Bronchial epithelial cell (primary cell): ENCODE measurements around the gene LTO1. TPM values are rescaled to one million over a fixed set of nuclear protein-coding genes. Genes with fewer than 3 reads are reported as not detected.

Experiments
- DNase-seq: peaks from one replicate; pipeline ENCODE4 v3.0.0-alpha.2; 2010; ENCODE audit warnings: low read depth
- FAIRE-seq: peaks from 2 replicates; lab custom pipeline; 2011; peaks lifted over from hg19 to GRCh38; lab: Jason Lieb, UNC
- H3K27me3 ChIP-seq: 2 replicates; pipeline ENCODE4 v1.5.1; 2011; ENCODE audit warnings: low read length; ENCODE audit not compliant: control insufficient read depth, insufficient read depth
- H3K36me3 ChIP-seq: 2 replicates; pipeline ENCODE4 v1.5.1; 2011; ENCODE audit warnings: low read length; ENCODE audit not compliant: control insufficient read depth, insufficient read depth
- H3K4me3 ChIP-seq: 2 replicates; pipeline ENCODE4 v1.5.1; 2011; ENCODE audit warnings: mild to moderate bottlenecking, low read depth, low read length, control low read depth
- total RNA-seq: library from RNA; depleted of rRNA; stranded (reverse); fragments of >200 nt; gene quantifications from 2 replicates; pipeline ENCODE4 v1.2.1, GENCODE V29; 2014
- TF ChIP-seq, protein P1 (sequence below): IDR thresholded peaks from 2 replicates; pipeline ENCODE4 v1.5.1; 2011; ENCODE audit warnings: mild to moderate bottlenecking, moderate library complexity, low read length, control low read depth, inconsistent platforms; ENCODE audit not compliant: insufficient read depth, severe bottlenecking

The LTO1 gene
- total RNA-seq, 1 donor from 2014 or later: 18.2 TPM

DNA sequence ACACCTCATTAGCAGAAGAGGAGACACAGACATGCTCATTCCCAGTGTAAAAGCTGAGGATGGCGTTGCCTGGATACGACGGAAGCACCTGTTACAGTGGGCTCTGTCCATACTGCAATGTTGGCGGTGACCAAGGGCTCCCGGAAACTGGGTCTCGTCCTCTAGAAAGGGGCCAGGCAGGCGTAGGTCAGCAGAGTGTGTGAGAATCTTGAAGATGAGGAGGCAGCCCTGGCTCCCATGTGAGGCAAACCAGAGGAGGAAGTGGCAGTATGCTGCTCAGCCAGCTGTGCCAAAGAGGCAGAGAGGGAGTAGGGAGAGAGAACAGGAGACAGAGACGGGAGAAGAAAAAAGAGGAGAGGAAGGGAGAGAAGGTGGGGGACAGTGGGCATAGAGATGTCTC lies 10.3 kb downstream of the LTO1 start:
- no peaks in the 10 kb centered on the region for H3K27me3 ChIP-seq
- no peak for DNase-seq
- no peak overlapping the region for H3K4me3 ChIP-seq
- TF ChIP-seq, protein P1, sequence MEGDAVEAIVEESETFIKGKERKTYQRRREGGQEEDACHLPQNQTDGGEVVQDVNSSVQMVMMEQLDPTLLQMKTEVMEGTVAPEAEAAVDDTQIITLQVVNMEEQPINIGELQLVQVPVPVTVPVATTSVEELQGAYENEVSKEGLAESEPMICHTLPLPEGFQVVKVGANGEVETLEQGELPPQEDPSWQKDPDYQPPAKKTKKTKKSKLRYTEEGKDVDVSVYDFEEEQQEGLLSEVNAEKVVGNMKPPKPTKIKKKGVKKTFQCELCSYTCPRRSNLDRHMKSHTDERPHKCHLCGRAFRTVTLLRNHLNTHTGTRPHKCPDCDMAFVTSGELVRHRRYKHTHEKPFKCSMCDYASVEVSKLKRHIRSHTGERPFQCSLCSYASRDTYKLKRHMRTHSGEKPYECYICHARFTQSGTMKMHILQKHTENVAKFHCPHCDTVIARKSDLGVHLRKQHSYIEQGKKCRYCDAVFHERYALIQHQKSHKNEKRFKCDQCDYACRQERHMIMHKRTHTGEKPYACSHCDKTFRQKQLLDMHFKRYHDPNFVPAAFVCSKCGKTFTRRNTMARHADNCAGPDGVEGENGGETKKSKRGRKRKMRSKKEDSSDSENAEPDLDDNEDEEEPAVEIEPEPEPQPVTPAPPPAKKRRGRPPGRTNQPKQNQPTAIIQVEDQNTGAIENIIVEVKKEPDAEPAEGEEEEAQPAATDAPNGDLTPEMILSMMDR: no peak
- H3K36me3 ChIP-seq: peaks cover 21% of the 10 kb centered on the region
- no peak for FAIRE-seq

DNA sequence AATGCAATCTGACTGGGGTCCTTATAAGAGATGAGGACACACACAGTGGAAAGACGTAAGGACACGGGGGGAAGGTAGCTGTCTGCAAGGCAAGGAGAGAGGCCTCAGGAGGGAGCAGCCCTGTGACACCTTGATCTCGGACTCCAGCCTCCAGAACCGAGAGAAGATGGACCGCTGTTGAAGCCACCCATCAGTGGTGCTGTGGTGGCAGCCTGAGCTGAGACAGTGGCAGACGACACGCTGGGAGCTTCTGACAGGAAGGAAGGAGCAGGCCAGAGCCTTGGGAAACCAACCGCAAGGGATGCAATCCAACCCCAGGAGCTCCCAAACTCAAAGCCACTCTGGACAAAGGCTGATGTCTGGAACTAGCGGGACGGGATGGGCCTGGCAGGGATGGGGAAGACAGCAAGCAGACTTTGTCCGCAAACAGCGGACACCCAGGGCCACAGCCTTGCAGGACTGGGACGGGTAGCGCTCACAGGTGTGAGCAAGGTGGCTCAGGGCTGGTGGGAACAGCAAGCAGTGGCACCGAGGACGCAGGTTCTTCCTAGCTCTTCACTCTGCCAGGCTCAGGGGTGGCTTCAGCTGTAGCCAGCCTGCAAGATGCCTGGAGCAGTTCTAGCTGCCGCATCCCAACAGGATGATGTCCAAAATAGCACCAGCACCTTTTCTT lies 10.9 kb downstream of the LTO1 start:
- FAIRE-seq (peak; percentile 13), DNase-seq (no peak)
- H3K36me3 ChIP-seq: peaks cover 17% of the 10 kb centered on the region
- H3K27me3 ChIP-seq: no peaks in the 10 kb centered on the region
- TF ChIP-seq, protein P1: no peak
- no peak overlapping the region for H3K4me3 ChIP-seq

DNA sequence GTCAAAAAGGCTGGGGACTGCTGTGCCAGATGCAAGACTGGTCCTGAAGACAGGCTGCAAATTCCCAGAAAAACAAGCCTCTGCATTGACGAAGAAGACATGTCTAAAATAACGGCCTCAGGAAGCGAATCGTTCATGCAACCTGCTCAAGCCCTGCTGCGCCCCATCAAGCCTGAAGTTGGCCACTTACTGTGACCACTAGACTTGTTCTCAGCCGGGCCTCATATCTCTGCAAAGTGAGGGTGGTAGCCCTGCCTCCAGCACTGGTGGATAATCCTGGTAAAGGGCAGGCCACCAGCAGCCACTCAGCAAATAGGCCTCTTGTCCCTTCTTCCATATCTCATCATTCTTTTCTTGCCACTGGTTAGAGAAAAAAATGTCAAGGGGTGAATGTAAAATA lies 11.8 kb downstream of the LTO1 start:
- no peaks in the 10 kb centered on the region for H3K27me3 ChIP-seq
- DNase-seq (no peak), FAIRE-seq (no peak)
- peaks cover 15% of the 10 kb centered on the region for H3K36me3 ChIP-seq
- no peak overlapping the region for H3K4me3 ChIP-seq
- TF ChIP-seq, protein P1: no peak

DNA sequence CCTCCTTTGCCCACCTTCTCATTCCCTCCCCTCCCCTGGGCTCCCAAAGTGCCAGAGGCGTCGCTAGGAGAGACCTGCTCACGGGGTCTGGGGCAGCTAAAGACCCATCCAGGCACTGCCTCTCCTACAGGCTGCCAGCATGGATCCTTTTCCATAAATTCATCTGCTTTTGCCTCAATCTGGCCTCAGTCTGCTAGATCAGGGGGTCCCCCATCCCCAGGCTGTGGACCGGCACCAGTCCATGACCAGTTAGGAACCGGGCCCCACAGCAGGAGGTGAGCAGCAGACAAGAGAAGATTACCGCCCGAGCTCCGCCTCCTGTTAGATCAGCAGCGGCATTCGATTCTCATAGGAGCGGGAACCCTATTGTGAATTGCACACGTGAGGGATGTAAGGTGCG lies 12.3 kb downstream of the LTO1 start:
- FAIRE-seq: no peak
- TF ChIP-seq, protein P1: no peak
- Histone ChIP-seq H3K36me3 (peaks cover 15% of the 10 kb centered on the region), H3K27me3 (no peaks in the 10 kb centered on the region), H3K4me3 (no peak overlapping the region)
- DNase-seq: no peak

DNA sequence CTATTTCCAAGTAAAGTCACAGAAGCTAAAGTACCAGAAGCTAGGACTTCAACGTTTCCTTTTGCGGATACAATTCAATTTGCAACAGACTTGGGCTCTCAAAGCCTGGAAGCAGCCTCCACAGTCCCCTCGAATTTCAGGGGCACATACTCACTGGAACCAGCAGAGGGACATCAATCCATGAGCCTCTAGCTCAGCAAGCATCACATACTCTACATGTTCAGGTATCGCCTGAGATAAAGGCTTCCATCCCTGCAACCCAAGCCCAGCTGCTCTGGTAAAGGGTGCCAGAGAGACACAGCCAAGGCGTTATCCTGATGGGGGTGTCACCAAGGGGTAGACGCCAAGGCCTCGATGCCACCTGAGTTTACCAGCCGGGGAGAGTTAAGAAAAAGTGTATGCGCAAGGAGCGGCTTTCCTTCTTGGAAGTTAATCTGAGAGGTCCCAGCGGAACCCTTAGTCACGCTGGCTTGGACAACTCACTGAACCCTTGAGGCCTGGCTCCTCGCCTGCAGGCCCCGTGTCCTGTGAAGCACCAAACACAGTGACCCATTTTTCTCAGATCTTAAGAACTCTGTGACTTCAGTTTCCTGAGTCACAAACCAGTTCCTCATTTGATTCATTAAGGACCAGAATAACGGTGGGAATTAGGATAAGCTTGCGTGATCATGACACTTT lies 13.0 kb downstream of the LTO1 start:
- Histone ChIP-seq H3K4me3 (no peak overlapping the region), H3K36me3 (peaks cover 12% of the 10 kb centered on the region), H3K27me3 (no peaks in the 10 kb centered on the region)
- FAIRE-seq (no peak), DNase-seq (no peak)
- TF ChIP-seq, protein P1: peak; percentile 24
